IPS DF 6.9 (cell line): ENCODE data around the gene SIPA1L2.

Experiments
- DNase-seq: peaks from one replicate; pipeline ENCODE4 v3.0.0-alpha.2; 2013; ENCODE audit warnings: low read depth, low spot score
- H3K27ac ChIP-seq: one replicate; pipeline ENCODE4 v1.5.1; 2013; ENCODE audit warnings: low read length, control low read depth
- H3K27me3 ChIP-seq: 2 replicates; pipeline ENCODE4 v1.6.1; 2013; ENCODE audit warnings: mild to moderate bottlenecking, low read length; ENCODE audit not compliant: control insufficient read depth, insufficient read depth
- H3K36me3 ChIP-seq: 2 replicates; pipeline ENCODE4 v1.6.1; 2013; ENCODE audit warnings: low read length; ENCODE audit not compliant: control insufficient read depth, insufficient read depth
- H3K4me1 ChIP-seq: 2 replicates; pipeline ENCODE4 v1.6.1; 2013; ENCODE audit warnings: low read length; ENCODE audit not compliant: control insufficient read depth, insufficient read depth
- H3K4me3 ChIP-seq: 2 replicates; pipeline ENCODE4 v1.5.1; 2013; ENCODE audit warnings: mild to moderate bottlenecking, low read length
- H3K9me3 ChIP-seq: 2 replicates; pipeline ENCODE4 v1.6.1; 2013; ENCODE audit warnings: low read length, inconsistent platforms; ENCODE audit not compliant: control insufficient read depth, insufficient read depth
- WGBS: extraction: QIAGEN DNeasy Blood & Tissue Kit; methylation state at CpG from one replicate; pipeline ENCODE4 v1.1.7; 2013; ENCODE audit warnings: mixed read lengths, missing lambda C conversion rate; ENCODE audit not compliant: insufficient read length, insufficient coverage; 5-methylcytosine and 5-hydroxymethylcytosine counted together

Gene SIPA1L2

DNA sequence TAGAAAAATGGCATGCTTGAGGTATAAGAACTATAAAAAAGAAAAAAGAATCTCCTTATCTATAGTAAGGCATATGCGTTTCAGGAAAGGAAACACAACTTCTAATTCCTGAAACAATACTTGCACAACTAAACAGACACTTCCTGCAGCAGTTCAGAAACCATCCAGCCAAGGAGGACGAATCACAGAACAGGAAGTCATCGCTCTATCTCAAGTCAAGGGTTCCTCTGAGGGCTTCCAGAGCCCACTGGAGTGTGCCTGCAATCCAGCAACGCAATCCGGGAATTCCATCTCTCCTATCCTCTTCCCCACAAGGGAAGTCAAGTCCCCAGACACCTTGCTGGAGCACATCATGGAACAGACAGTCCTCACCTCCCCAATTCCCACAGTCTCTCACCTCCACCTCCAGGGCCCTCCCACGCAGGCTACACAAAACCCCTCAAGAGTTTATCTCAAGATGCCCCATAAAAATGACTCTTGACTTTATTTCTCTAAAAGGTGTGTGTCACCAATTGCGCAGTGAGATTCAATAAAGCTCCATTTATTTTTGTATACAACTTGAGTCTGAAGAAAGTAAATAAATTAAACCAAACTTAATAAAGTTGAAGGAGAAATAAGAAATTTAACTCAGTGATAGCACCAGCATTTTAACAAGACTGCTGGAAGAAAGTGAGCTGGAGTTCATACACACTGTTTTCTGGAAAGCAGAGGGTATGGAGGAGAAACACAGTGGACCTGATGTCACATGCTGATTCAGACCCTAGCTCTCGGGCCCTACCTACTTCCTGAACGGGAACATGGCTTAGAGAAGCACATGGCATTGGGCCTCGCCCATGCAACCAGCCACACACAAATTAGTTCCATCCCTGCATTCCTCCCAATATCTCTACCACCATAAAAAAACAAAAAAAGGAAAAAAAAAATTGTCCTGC is 39.9 kb downstream of the SIPA1L2 start:
- Histone ChIP-seq H3K9me3 (no peaks in the 10 kb centered on the region), H3K27ac (no peak overlapping the region), H3K4me3 (no peak overlapping the region), H3K27me3 (no peaks in the 10 kb centered on the region), H3K4me1 (0 out of 2 replicates have a peak, but pooled peaks cover 3% of the 10 kb centered on the region), H3K36me3 (no peaks in the 10 kb centered on the region)
- no peak for DNase-seq
- no CpG with 5 or more reads among the region's 10 CpGs for WGBS

DNA sequence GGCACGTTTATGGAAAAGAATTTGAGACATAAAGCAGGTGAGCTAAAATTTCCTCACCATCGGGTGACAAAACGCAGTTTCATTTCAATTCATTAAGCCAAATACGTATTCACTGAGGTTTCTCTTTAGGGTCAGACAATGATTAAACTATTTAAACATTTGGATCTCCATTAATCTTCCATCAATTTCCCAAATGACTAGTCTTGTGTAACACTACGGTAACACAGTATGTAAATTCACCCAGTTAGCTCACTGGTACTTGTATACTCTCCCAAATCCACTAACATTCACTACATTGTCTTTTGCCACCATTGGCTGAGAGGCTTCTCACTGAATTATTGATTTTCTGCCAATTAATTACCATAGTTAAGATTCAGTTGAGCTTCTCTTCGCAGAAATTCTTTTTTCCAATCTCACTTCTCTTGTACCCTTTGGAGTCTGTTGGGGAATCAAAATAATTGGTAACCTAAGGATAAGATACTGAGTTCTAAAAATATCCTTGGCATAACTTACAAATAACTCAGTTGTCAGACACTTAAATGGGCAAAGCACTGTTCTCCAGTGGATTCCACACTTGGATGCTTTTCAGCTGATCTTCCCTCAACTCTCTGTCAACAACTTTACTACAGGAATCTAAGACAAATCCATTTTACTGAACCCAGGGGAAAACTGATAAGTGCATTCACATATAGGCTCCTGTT is 40.7 kb downstream of the SIPA1L2 start:
- WGBS = no CpG with 5 or more reads among the region's 6 CpGs
- H3K4me3 ChIP-seq = no peak overlapping the region
- no peaks in the 10 kb centered on the region for H3K27me3 ChIP-seq
- H3K36me3 ChIP-seq = no peaks in the 10 kb centered on the region
- H3K27ac ChIP-seq = no peak overlapping the region
- H3K4me1 ChIP-seq = 0 out of 2 replicates have a peak, but pooled peaks cover 3% of the 10 kb centered on the region
- no peak for DNase-seq
- no peaks in the 10 kb centered on the region for H3K9me3 ChIP-seq

DNA sequence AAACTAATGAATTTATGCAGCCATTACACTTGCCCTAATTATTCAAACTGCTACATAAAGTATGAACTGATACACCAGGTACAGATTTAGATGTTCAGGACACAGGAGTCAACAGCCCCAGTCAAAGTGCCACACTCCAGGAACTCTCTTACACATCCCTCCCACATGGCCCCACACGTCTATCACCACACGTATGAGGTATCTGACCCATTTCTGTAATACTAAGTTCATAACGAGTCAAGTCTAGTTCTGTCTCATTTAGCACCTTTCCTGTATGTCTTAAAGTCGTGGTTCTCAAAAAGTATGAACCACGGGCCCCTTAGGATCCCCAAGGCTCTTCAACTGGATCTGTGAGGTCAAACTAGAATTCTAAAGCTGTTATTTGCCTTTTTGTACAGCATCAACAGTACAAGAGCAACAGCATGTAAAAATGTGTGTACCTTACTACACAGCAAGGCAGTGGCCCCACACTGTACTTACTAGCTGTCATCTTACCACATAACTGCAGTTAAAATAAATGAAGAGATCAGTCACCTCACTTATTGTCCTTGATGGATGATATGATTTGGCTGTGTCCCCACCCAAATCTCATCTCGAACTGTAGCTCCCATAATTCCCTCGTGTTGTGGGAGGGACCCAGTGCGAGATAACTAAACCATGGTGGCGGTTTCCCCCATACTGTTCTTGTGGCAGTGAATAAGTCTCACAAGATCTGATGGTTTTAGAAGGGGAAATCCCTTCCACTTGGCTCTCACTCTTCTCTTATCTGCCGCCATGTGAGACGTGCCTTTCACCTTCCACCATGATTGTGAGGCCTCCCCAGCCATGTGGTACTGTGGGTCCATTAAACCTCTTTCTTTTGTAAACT is 42.6 kb downstream of the SIPA1L2 start:
- H3K4me1 ChIP-seq = 0 out of 2 replicates have a peak, but pooled peaks cover 3% of the 10 kb centered on the region
- no peaks in the 10 kb centered on the region for H3K27me3 ChIP-seq
- H3K4me3 ChIP-seq = no peak overlapping the region
- WGBS = no CpG with 5 or more reads among the region's 11 CpGs
- no peak for DNase-seq
- H3K36me3 ChIP-seq = no peaks in the 10 kb centered on the region
- H3K9me3 ChIP-seq = no peaks in the 10 kb centered on the region
- no peak overlapping the region for H3K27ac ChIP-seq

DNA sequence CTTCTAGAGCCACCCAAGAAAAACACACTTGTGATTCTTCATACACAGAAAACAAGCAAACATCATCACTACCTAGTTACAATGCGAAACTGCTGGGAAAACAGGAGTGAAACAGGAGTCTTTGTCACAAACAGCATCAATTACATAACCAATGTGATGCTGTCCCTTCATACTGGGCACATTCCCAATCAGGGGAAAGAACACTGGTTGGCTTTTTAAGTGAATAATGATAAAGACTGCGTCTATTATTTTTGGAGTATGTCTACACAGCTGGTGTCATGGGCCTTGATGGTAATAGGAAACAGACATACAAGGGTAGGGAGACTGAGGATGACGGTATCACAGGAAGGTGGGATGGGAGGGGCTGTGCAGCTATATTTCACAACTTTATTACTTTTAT is 43.3 kb downstream of the SIPA1L2 start:
- Histone ChIP-seq H3K4me3 (no peak overlapping the region), H3K36me3 (no peaks in the 10 kb centered on the region), H3K27me3 (no peaks in the 10 kb centered on the region), H3K4me1 (0 out of 2 replicates have a peak, but pooled peaks cover 3% of the 10 kb centered on the region), H3K27ac (no peak overlapping the region), H3K9me3 (no peaks in the 10 kb centered on the region)
- no peak for DNase-seq
- WGBS = no CpG with 5 or more reads among the region's 3 CpGs

DNA sequence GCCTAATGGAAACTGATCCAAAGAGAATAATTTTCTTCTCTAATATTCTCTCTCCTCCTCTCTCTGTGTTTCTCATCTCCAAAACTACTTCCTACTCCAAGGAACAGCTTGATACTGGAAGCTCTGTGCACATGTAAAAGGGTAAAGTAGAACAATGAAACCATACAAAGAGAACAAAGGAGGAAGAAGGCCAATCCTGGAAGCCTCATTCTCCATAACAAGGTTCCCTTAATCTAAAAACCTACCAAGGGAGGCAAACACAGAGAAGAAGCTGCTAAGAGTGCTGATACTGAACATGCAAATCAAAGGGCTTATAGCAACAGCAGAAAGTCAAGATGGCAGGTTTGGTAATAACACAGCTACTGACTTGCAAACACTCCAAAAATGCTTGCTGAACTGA is 44.4 kb downstream of the SIPA1L2 start:
- no peaks in the 10 kb centered on the region for H3K9me3 ChIP-seq
- H3K4me3 ChIP-seq = no peak overlapping the region
- 0 out of 2 replicates have a peak, but pooled peaks cover 3% of the 10 kb centered on the region for H3K36me3 ChIP-seq
- DNase-seq = no peak
- no peaks in the 10 kb centered on the region for H3K27me3 ChIP-seq
- H3K4me1 ChIP-seq = peaks cover 3% of the 10 kb centered on the region; the same call in 1 of the 2 replicates
- H3K27ac ChIP-seq = no peak overlapping the region

DNA sequence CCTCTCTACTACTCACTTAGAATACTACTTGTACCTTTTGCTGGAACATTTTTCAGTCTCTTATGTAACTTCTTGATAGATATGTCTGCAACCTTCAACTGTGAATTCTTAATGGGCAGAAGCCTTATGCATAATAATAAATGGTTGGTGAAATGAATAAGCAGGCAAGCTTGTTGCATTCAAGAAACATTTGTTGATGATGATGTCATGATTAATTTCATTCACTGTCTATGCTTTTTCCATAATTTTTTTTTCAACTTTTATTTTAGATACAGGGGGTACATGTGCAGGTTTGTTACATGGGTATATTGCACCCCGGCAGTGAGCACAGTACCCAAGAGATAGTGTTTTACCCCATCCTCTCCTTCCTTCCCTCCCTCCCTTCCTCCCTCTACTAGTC is 48.0 kb downstream of the SIPA1L2 start:
- DNase-seq = no peak
- peaks cover 5% of the 10 kb centered on the region for H3K4me1 ChIP-seq
- no CpG with 5 or more reads among the region's 1 CpG for WGBS
- 0 out of 2 replicates have a peak, but pooled peaks cover 3% of the 10 kb centered on the region for H3K36me3 ChIP-seq
- H3K9me3 ChIP-seq = no peaks in the 10 kb centered on the region
- no peak overlapping the region for H3K27ac ChIP-seq
- H3K27me3 ChIP-seq = no peaks in the 10 kb centered on the region
- no peak overlapping the region for H3K4me3 ChIP-seq
